Esophagus (tissue), 2 donors: ENCODE measurements around the gene HEXIM1. TPM values are rescaled to one million over a fixed set of nuclear protein-coding genes. Genes with fewer than 3 reads are reported as not detected.

Experiments used
- polyA plus RNA-seq, 2 donors: library from polyadenylated mRNA; stranded (reverse); fragments of 200-250 nt; gene quantifications; one replicate each; pipeline ENCODE4 v1.2.3, GENCODE V29; 2013
- donor health status: healthy with polysubstance abuse.
- donor health status: Bipolar disorder and iron deficiency.

The HEXIM1 gene
- polyA plus RNA-seq, 2 donors, result 20.4 to 24.2 TPM

Other genes starting within 250 kb of the HEXIM1 start
- gene EFTUD2, start 249.0 kb upstream of the HEXIM1 start, polyA plus RNA-seq, result 10 to 100 TPM; 15.8 to 38.4 TPM
- under 1 TPM in 1 of 2 donors, not detected in 1; 0.08 TPM for gene GFAP, start 233.0 kb upstream of the HEXIM1 start, polyA plus RNA-seq
- gene KIF18B, start 200.7 kb upstream of the HEXIM1 start, polyA plus RNA-seq, result 1 to 10 TPM; 4.3 to 7.3 TPM
- gene C1QL1, start 180.2 kb upstream of the HEXIM1 start, polyA plus RNA-seq, result under 1 TPM; 0.57 to 0.79 TPM
- 10 to 100 TPM; 11.8 to 15.8 TPM for gene DCAKD, start 96.8 kb upstream of the HEXIM1 start, polyA plus RNA-seq
- 10 to 100 TPM; 30.1 to 32.9 TPM for gene NMT1, start 87.2 kb upstream of the HEXIM1 start, polyA plus RNA-seq
- 10 to 100 TPM; 34.2 to 47.3 TPM for gene PLCD3, start 16.0 kb upstream of the HEXIM1 start, polyA plus RNA-seq
- 1 to 10 TPM; 5.9 to 8.8 TPM for gene ACBD4, start 12.8 kb upstream of the HEXIM1 start, polyA plus RNA-seq
- gene HEXIM2, start 13.4 kb downstream of the HEXIM1 start, polyA plus RNA-seq, result 1 to 10 TPM; 3.7 to 4.5 TPM
- 1 to 10 TPM; 4.3 to 5.2 TPM for gene FMNL1, start 73.4 kb downstream of the HEXIM1 start, polyA plus RNA-seq
- gene SPATA32, start 113.6 kb downstream of the HEXIM1 start, polyA plus RNA-seq, result not detected
- 1 to 10 TPM; 8.0 to 9.2 TPM for gene MAP3K14, start 168.5 kb downstream of the HEXIM1 start, polyA plus RNA-seq